HCT116 (cell line): ENCODE measurements around the gene F10.

ENCODE experiments used
- POLR2A ChIP-seq: IDR thresholded peaks from 2 replicates; pipeline ENCODE4 v1.7.0; 2011; ENCODE audit warnings: borderline replicate concordance; ENCODE audit not compliant: insufficient read depth, insufficient read length; ENCODE audit errors: extremely low read depth
- ZNF274 ChIP-seq: fragments of 200-500 bp; sonication (Bioruptor generic); IDR thresholded peaks from 2 replicates; pipeline ENCODE4 v1.6.1; 2014; ENCODE audit warnings: mild to moderate bottlenecking, low read depth, low read length, inconsistent platforms
- TF ChIP-seq, protein P1 (sequence below): IDR thresholded peaks from 2 replicates; pipeline ENCODE4 v1.6.1; 2012; ENCODE audit warnings: low read depth
- TF ChIP-seq, protein P2 (sequence below), 3 experiments: fragments of 200-600 bp in 1 of 3; sonication (generic) in 1 of 3; IDR thresholded peaks in 2 of 3; conservative IDR thresholded peaks in 1 of 3; 2 replicates each; pipeline ENCODE4 v1.5.1; 2012 to 2017; ENCODE audit warnings: low read depth in 2 of 3, low read length in 2 of 3, antibody characterized with exemption in 1 of 3, borderline replicate concordance in 1 of 3, control low read depth in 1 of 3, mild to moderate bottlenecking in 1 of 3, mixed read lengths in 1 of 3, mixed run types in 1 of 3, moderate library complexity in 1 of 3; ENCODE audit not compliant: insufficient read depth in 1 of 3

DNA sequence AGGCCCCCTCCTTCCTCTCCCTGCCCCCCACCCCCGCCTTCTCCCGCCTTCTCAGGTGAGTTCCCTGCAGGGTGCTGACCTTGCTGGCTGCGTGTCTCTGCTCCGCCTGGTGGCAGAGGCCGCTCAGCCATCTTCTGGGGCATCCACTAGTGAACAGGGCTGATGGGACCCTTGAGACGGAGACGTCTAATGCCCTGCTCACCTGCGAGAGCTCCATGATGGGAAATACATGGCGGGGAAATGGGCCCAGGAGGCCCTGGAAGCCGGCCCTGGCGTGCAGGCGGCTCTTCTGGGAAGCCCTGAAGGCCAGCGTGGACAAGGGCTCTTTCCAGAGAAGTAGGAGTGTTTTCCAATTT, 32.2 kb upstream of the F10 start:
- TF ChIP-seq POLR2A, result peak; percentile 50
- TF ChIP-seq, protein P1, sequence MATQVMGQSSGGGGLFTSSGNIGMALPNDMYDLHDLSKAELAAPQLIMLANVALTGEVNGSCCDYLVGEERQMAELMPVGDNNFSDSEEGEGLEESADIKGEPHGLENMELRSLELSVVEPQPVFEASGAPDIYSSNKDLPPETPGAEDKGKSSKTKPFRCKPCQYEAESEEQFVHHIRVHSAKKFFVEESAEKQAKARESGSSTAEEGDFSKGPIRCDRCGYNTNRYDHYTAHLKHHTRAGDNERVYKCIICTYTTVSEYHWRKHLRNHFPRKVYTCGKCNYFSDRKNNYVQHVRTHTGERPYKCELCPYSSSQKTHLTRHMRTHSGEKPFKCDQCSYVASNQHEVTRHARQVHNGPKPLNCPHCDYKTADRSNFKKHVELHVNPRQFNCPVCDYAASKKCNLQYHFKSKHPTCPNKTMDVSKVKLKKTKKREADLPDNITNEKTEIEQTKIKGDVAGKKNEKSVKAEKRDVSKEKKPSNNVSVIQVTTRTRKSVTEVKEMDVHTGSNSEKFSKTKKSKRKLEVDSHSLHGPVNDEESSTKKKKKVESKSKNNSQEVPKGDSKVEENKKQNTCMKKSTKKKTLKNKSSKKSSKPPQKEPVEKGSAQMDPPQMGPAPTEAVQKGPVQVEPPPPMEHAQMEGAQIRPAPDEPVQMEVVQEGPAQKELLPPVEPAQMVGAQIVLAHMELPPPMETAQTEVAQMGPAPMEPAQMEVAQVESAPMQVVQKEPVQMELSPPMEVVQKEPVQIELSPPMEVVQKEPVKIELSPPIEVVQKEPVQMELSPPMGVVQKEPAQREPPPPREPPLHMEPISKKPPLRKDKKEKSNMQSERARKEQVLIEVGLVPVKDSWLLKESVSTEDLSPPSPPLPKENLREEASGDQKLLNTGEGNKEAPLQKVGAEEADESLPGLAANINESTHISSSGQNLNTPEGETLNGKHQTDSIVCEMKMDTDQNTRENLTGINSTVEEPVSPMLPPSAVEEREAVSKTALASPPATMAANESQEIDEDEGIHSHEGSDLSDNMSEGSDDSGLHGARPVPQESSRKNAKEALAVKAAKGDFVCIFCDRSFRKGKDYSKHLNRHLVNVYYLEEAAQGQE, result no peak
- no peak for TF ChIP-seq ZNF274
- TF ChIP-seq, protein P2, sequence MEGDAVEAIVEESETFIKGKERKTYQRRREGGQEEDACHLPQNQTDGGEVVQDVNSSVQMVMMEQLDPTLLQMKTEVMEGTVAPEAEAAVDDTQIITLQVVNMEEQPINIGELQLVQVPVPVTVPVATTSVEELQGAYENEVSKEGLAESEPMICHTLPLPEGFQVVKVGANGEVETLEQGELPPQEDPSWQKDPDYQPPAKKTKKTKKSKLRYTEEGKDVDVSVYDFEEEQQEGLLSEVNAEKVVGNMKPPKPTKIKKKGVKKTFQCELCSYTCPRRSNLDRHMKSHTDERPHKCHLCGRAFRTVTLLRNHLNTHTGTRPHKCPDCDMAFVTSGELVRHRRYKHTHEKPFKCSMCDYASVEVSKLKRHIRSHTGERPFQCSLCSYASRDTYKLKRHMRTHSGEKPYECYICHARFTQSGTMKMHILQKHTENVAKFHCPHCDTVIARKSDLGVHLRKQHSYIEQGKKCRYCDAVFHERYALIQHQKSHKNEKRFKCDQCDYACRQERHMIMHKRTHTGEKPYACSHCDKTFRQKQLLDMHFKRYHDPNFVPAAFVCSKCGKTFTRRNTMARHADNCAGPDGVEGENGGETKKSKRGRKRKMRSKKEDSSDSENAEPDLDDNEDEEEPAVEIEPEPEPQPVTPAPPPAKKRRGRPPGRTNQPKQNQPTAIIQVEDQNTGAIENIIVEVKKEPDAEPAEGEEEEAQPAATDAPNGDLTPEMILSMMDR (IDR thresholded peaks at IDR 0.05 in 2 of 3, conservative IDR thresholded peaks at IDR 0.05 in 1 of 3; ENCODE audit: borderline replicate concordance in 1 of 3, insufficient read depth in 1 of 3, low read depth in 2 of 3, low read length in 2 of 3), result no peak
